Measurements from ENCODE around the gene PLPP3.

Gene PLPP3

DNA sequence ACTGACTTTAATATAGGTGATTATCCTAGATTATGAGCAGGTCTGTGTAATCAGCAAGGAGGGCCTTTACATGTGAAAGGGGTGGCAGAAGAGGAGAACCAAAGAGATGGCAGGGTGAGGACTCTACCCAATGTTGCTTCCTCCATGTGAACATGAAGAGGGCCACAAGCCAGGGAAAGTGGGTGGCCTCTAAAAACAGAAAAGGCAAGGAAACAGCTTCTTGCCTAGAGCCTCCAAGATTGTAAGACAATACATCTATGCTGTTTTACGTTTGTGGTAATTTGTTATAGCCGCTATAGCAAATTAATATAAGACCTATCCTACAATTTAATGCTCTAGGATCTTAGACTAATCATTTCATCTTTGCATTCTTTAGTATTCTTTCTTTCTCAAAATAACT, 85.5 kb downstream of the PLPP3 start:
- DNase-seq: no peak

DNA sequence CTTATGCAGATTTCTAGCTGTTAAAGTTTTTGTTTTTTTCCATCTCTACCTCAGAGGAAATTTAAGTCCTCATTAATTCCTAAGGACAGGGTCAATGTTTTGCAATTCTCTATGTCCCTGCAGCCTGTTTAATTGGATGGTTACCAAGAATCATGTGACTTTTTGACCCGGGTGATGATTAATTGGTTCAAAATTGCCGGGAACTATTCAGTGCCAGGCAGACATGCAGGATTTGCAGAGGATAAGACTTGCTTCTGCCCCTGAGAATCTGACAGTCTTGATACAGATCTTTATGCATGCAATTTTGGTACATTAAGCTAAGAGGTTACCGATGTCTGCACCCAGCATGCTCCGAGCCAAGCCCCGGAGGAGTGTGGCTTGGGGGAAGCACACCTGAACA, 87.9 kb downstream of the PLPP3 start:
- no peak for DNase-seq

DNA sequence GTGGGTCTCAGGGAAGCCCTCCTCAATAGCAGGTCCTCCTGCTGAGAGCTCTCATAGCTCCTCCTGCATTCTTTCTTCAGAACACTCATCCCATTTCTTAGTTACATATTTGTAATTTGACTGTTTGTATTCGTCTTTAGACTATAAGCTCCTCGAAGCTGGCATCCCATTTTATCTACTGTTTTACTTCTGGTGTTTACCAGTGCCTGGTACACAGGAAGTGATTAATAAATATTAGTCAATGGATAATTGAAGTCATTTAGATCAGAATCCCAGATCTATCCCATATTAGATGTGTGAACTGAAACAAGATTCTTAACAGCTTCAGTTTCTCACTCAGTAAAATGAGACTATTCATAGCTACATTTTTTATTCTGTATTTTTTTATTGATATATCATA, 88.7 kb downstream of the PLPP3 start:
- no peak for DNase-seq

DNA sequence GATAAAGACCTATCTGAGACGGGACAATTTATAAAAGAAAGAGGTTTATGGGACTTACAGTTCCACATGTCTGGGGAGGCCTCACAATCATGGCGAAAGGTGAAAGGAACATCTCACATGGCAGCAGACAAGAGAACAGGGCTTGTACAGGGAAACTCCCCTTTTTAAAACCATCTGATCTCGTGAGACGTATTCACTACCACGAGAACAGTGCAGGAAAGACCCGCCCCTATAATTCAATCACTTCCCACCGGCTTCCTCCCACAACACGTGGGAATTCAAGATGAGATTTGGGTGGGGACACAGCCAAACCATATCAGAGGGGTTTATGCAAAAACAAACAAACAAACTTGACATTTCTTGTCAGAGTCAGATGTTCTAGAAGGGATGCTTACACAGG, 89.7 kb downstream of the PLPP3 start:
- DNase-seq: no peak

DNA sequence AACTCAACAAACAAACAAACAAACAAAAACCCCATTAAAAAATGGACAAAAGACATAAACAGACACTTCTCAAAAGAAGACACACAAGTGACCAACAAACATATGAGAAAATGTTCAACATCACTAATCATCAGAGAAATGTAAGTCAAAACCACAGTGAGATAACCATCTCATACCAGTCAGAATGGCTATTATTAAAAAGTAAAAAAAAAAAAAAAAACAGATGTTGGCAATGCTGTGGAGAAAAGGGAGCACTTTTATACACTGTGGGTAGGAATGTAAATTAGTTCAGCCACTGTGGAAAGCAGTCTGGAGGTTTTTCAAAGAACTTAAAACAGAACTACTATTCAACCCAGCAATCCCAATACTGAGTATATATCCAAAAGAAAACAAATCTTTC, 94.7 kb downstream of the PLPP3 start:
- no peak for DNase-seq

DNA sequence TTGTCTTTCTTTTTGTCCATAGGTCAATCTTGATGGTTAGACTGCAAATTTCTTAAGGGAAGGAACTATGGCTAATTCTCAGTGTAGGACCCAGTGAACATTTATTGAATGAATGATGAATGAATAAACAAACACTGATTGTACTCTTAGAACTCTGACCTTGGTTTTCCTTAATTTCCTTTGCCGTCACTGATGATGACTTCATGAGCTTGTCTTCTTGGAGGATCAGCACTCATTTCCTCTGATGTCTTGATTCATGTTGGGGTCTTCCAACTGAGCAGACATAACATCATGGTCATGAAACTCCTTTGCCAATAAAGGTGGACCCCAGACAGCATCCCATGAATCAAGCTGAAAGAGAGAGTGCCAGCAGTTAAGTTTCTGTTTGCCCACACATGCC, 96.3 kb downstream of the PLPP3 start:
- no peak for DNase-seq

DNA sequence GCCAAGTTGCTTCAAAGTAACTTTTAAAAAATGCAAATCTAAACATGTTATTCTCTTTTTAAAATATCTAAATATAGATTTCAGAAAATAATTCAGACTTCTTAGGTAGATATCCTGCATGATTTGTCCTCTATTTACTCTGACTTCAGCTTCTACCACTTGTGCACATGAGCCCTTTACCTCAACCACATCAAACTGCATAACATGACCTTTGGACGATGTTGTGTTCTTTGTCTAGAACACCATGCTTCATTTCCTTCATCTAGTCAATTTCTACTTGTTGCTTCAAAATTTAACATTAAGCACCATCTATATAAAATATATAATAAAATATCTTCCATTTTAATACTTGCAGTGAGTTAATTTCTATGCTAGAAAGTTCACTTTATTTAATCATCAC, 96.9 kb downstream of the PLPP3 start:
- no peak for DNase-seq

DNA sequence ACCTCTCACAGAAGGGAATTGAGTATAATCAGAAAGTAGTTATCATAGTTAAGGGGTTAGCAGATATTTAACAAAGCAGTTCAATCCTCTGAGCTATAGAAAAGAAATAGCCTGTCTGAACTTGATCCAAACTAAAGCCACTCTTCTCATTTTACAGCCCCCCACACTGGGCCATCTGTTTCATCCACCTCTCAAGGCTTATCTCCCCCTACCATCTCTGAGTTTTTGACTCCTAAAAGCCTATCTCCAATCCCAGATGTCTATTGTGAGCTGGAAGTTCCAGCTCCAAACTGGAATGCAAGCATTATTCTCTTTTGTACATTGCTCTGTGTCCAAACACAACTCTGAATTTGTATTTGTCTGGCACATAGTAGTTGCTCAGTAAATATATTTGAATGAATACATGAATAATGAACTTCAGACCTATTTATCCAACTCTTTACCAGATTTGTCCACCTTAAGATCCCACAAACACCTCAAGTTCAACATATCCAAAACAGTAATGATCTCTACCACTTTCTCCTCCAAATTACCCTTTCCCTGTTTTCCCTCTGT, 98.1 kb downstream of the PLPP3 start:
- no peak for DNase-seq

DNA sequence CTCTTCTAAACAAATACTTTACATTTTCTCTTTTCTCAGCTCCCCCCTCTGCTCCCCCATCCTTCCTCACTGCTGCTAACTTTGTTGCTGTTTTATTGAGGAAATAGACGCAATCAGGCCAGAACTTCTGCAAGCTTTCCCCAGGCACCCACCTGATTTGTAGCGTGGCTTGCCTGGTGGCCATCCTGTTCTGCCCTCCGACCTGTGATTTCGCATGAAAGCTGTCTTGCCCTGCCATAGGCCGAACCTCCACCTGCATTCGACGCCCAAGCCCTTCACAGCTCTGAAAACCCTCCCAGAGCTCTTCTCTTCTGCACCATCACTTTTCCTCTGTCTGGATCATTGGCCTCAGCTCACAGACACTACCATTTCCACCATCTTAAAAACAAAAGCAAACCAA, 100.6 kb downstream of the PLPP3 start:
- peak in 1 of 3 donors; percentile 9 for DNase-seq

DNA sequence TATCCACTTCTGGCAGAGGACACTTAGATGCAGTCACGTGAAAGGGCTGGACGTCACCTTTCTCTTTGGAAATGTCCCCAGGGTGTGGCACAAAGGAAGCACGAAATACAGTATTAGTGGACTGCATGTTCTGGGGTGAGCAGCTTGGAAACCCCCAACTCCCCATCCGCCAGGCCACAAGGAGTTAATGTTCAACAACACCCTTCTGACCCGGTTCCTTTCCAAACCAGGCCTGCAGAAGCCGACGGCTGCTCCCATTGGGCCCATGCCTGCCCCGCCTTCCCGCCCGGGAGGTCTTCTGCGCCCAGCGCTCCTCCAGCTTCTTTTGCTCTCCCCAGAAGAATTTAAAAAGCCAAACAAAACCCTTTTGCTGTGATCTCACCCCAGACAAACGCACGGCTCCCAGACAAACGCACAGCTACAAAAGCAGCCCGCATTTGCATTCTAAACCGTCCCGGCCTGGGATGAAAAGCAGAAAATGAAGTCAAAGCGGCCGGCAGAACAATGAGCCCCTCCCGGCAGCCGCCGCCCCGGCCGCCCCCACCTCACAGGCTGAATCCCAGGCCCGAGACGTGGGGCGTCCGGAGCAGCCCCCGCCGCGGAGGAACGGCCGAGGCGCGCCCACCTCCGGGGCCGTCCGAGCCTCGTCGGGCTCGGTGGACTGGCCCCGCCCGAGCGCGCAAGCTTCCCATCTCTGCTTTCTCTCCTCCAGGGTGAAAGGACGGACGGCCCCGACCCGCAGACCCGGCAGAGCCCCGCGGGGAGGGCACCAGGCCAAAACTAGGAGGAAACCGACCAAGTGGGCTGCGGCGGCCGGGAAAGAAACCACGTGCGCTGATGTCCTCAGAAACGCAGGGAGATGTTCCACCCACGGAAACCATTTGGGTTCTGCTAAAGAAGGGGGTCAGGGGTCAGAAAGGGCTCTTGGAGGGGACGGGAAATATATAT, 101.9 kb downstream of the PLPP3 start:
- DNase-seq: peak; percentile 60 to 74 (median 63)

DNA sequence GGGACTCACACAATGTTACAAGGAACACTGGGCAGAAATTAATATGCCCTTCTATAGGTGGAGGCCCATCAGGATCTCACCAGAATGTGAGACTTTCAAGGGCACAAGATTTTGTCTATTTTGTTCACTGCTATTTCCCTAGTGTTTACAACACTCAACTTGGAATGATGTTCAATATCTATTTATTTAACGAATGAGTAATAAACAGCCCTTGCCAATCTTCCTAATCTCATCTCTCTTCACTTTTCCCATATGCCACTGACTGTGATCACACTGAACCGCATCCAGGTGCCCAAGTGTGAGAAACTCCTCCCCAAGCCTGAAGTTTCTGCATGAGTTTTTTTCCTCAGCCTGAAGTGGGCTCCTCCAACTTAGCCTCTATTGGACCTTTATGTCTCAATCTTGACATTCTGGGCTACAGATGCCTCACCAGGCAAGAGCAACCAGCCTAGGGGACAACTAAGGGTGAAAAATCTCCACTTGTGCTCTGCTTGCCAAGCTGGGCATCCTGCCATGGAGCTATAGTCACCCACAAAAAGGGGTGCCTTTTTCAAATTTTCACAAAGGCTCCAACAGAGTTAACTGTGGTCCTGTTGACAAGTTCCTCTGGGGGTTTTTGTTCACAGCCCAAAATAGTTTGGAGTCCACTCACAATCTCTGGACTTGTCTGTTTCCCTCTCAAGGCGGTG, 105.6 kb downstream of the PLPP3 start:
- DNase-seq: peak; percentile 19 to 31 (median 20)

DNA sequence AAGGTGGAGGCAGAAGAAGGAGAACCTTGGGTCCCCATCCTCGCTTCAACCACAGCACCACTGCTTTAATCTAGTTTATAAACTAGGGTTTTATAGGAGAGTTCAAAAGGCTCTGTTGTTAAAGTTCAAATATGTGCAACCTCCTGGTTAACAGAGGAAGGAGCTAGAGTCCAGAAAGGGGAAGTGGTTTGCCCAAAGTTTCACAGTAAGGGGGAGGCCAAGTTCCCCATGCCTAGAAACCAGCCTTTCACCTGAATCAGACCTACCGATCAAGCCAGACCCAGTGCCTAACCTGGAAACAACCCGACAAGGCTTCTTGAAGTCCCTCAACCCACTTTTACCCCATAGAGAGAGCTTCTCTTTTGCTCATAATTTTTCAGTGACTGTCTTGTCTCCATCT, 106.5 kb downstream of the PLPP3 start:
- peak; percentile 74 to 81 (median 78) for DNase-seq

DNA sequence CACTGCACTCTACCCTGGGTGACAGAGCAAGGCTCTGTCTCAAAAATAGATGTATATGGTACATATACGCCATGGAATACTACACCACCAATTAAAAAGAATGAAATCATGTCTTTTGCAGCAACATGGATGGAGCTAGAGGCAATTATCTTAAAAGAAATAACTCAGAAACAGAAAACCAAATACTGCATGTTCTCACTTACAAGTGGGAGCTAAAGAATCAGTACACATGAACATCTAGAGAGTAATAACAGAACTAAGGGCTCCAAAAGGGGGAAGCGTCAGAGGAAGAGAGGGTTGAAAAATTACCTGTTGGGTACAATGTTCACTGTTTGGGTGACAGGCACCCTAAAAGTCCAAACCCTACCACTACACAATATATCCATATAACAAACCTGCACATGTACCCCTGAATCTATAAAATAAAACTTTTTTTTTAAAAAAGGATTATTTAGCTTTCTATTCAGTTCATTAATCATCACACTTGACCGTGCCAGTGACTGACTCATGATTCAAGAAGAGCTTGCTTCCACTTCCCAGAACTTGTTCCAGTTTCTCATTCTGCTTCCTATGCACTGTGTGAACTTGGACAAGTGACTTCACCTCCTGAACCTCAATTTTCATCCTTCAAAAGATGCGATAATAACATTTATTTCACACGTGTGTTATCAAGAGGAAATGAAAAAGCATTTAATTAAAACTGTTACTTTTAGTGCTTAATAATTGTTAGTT, 109.6 kb downstream of the PLPP3 start:
- peak; percentile 81 to 95 (median 92) for DNase-seq

DNA sequence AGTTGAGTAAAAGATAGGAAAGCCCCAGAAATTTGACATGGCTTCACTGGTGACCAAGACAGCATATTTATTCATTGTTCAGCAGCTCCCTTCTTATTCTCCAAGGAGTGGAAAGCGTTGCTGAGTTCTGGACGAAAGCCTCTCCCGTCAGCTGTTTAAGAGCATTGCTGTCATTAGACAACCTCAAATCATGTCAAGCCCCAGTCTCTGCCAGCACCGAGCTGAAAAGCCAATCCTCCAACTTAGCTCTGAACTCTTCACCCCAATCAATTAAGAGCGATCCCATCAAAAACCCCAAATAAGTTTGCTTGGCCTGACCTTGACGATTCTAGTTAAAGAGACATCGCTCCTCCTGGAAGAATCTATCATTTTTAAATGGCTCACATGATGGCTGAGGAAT, 110.8 kb downstream of the PLPP3 start:
- DNase-seq: no peak

DNA sequence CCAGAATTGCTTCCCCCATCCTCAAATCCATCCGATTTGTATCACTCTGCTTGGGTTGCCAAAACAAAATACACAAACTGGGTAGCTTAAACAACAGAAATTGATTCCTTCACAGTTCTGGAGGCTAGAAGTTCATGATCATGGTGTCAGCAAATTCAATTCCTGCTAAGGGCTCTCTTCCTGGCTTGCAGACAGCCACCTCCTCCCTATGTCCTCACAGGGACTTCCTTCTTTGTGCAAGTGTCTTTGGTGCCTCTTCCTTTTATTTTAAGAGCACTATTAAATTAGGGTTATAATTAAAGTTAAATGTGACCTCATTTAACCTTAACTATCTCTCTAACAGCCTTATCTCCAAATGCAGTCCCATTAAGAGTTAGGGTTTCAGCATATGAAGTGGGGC, 112.8 kb downstream of the PLPP3 start:
- DNase-seq: peak; percentile 62 to 69 (median 68)

DNA sequence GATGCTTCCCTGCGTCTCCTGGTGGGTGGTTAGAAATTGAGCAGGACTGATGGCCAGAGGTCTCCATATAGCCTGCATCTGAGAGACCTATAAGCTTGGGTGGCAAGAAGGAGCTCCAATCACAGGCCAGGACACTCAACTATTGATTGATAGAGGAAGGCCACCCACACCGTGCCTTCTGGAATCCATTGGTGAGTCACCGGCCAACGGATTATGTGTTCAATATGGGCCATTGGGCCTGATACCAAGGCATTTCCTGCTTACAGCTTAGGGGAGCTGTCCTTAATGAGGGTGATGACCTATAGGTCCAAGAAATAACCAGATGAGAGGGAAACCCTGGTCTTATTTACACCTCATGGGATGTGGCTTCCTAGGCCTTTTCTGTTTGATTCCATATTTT, 115.1 kb downstream of the PLPP3 start:
- DNase-seq: no peak

DNA sequence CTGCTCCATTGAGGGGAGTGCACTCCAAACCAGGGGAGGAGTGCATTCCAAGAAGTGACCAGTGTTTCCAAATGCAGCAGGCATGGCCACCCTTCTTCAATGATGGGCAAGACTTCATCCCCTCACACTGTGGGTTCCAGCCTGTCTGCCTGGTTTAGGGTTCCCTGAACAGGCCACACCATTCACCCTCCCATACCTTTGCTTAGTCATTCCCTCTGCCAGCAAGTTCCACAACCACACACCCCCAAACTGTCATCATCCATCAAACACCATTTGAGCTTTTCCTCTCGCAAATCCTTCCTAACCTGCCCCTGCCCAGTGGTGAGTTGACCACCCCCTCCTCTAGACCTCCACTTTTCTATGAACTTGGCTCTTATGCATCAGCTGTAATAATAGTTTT, 116.0 kb downstream of the PLPP3 start:
- no peak for DNase-seq

DNA sequence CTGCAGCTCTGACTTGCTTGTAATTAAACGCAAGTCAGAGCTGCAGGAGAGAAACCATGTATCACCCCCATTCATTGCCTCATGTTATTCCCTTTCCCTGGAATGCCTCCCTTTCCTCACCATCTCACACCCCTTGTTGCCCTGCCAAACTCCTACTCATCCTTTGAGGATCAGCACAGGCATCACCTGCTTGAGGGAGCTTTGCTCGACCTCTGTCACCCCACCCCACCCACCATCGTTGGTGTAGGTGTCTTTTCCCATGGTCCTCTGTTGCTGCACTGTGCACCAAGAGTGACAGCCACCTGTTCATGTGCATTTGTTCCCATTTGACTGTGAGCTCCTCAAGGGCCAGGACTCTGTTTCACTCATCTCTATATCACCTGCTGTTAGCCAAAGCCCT, 117.2 kb downstream of the PLPP3 start:
- no peak for DNase-seq

DNA sequence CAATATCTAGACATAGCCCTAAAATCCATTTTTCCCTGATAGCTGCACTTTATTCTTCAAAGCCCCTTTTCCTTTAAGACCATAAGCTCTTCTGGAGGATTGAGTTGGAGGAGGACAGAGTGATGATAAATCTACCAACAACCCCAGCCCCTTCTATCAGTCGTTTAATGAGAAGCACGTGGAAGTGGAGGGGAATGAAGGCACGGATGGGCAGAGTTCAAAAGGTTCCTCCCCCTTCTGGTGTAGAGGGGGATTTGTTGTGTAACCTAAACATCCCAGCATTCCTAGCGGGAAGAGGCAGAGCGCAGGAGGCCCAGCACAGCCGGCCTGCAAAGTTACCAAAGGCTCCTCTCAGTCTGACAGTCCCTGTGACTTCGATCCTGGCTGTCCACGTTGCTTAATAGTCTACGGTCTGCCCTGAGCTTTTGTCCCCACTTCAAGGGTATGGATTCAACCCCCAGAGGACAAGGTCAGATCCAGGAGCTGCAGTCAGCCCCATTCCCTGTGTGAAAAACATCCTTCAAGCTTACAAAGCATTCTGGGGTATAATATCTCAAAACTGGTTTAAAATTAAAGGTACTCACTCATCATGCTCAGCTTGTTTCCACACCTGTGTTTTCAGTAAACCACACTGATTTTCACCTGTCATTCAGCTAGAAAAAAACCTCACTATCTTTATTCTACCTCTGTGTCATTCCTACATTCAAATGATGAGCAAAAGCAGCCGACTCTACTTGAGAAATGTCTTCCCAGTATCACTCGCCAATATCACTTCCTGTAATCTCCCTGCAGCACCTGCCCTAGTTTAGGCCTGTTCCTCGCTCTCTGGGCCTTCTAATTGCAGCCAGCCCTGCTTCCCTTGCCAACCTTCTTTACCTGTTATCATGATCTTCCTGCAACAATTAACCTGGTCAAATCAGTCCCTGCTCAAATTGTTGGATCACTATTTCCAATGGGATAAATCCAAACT, 117.9 kb downstream of the PLPP3 start:
- DNase-seq: no peak

DNA sequence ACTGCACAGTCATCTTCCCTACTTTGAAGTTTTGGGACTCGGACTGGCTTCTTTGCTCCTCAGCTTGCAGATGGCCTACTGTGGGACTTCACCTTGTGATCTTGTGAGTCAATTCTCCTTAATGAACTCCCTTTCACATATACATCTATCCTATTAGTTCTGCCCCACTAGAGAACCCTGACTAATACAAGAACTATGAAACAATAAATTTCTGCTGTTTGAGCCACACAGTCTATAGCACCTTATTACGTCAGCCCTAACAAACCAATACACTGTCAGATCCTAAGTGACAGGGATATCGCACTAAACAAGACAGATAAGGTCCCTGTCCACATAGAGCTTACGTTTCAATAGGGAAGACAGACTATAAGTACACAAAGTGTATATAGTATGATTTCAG, 120.1 kb downstream of the PLPP3 start:
- DNase-seq: no peak

DNA sequence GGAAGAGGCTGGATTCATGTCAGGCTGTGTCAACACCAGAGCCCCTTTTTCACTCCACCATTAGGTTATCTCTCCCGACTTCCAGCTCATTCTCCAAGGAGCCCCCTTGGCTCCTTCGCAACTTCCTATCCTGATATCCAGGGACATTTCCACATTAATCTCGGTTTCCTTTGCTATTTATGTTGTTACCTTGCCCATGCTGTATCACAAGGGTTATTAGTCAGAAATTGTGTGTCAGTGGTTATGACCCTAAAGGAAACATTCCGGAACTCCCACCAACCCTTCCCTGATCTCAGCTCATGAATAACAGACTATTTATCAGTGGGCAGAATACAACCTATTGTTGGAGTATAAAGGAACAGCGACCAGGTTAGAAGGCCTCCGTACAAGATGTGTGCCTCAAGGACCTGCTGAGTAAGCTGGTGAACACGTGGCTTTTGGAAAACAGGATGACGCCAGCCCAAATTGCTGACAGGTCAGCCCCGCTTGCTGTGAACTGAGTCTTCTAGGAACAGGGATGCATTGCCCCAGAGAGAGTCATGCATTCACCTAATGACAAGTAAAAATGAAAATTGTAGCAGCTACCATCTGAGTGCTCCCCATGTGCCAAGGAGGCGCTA, 121.5 kb downstream of the PLPP3 start:
- no peak for DNase-seq
